Right hindlimb (tissue), 1 donor: ENCODE measurements around the gene XPO6.

ENCODE experiments used
- DNase-seq: peaks from one replicate; pipeline ENCODE4 v3.0.0-alpha.2; 2018

Gene XPO6

GRCh38 chr16:28210264-28210663 lies 1.5 kb downstream of the XPO6 start:
- DNase-seq = no peak

- DNase-seq = no peak
Measured at GRCh38 chr16:28208824-28209223, 2.9 kb downstream of the XPO6 start.

GRCh38 chr16:28208131-28208530 lies 3.6 kb downstream of the XPO6 start:
- DNase-seq = no peak

- no peak for DNase-seq
Measured at GRCh38 chr16:28207399-28207798, 4.4 kb downstream of the XPO6 start.

GRCh38 chr16:28205974-28206373 lies 5.8 kb downstream of the XPO6 start:
- no peak for DNase-seq

GRCh38 chr16:28205117-28205899 lies 6.5 kb downstream of the XPO6 start:
- DNase-seq = no peak

- no peak for DNase-seq
Measured at GRCh38 chr16:28204622-28205021, 7.1 kb downstream of the XPO6 start.

- DNase-seq = no peak
Measured at GRCh38 chr16:28204204-28204603, 7.6 kb downstream of the XPO6 start.

GRCh38 chr16:28202147-28202746 lies 9.5 kb downstream of the XPO6 start:
- DNase-seq = no peak

- no peak for DNase-seq
Measured at GRCh38 chr16:28200661-28201060, 11.1 kb downstream of the XPO6 start.

- no peak for DNase-seq
Measured at GRCh38 chr16:28196387-28196987, 15.3 kb downstream of the XPO6 start.

- no peak for DNase-seq
Measured at GRCh38 chr16:28195859-28196258, 15.9 kb downstream of the XPO6 start.

- no peak for DNase-seq
Measured at GRCh38 chr16:28193530-28194423, 18.0 kb downstream of the XPO6 start.

GRCh38 chr16:28192806-28193529 lies 18.8 kb downstream of the XPO6 start:
- no peak for DNase-seq

GRCh38 chr16:28191364-28191960 lies 20.3 kb downstream of the XPO6 start:
- DNase-seq = no peak

GRCh38 chr16:28189245-28189644 lies 22.5 kb downstream of the XPO6 start:
- DNase-seq = no peak

GRCh38 chr16:28188085-28188916 lies 23.5 kb downstream of the XPO6 start:
- DNase-seq = no peak

GRCh38 chr16:28187595-28188004 lies 24.2 kb downstream of the XPO6 start:
- no peak for DNase-seq

GRCh38 chr16:28186752-28187151 lies 25.0 kb downstream of the XPO6 start:
- no peak for DNase-seq

GRCh38 chr16:28185696-28186095 lies 26.1 kb downstream of the XPO6 start:
- no peak for DNase-seq

GRCh38 chr16:28184625-28185024 lies 27.1 kb downstream of the XPO6 start:
- DNase-seq = no peak
